ENCODE measurements around the gene NHLH2.

Gene NHLH2

GRCh38 chr1:115838431-115839028, 2.4 kb downstream of the NHLH2 start:
- DNase-seq (ENCODE audit: low read depth) = no peak

GRCh38 chr1:115837740-115838421, 3.0 kb downstream of the NHLH2 start:
- DNase-seq (ENCODE audit: low read depth) = no peak

GRCh38 chr1:115837341-115837739, 3.6 kb downstream of the NHLH2 start:
- no peak for DNase-seq (ENCODE audit: low read depth)

GRCh38 chr1:115833856-115834255, 7.1 kb downstream of the NHLH2 start:
- DNase-seq (ENCODE audit: low read depth) = no peak

GRCh38 chr1:115832651-115833050, 8.3 kb downstream of the NHLH2 start:
- no peak for DNase-seq (ENCODE audit: low read depth)

- DNase-seq (ENCODE audit: low read depth) = no peak
These were observed 10.0 kb downstream of the NHLH2 start for GRCh38 chr1:115830963-115831362.

GRCh38 chr1:115829947-115830346, 11.0 kb downstream of the NHLH2 start:
- no peak for DNase-seq (ENCODE audit: low read depth)

- no peak for DNase-seq (ENCODE audit: low read depth)
These were observed 11.8 kb downstream of the NHLH2 start for GRCh38 chr1:115829023-115829674.

GRCh38 chr1:115828101-115829022, 12.6 kb downstream of the NHLH2 start:
- no peak for DNase-seq (ENCODE audit: low read depth)

GRCh38 chr1:115827452-115828044, 13.4 kb downstream of the NHLH2 start:
- no peak for DNase-seq (ENCODE audit: low read depth)

- DNase-seq (ENCODE audit: low read depth) = no peak
These were observed 14.3 kb downstream of the NHLH2 start for GRCh38 chr1:115826628-115827027.

- no peak for DNase-seq (ENCODE audit: low read depth)
These were observed 18.8 kb downstream of the NHLH2 start for GRCh38 chr1:115822117-115822516.

GRCh38 chr1:115815694-115816093, 25.2 kb downstream of the NHLH2 start:
- DNase-seq (ENCODE audit: low read depth) = no peak

GRCh38 chr1:115814685-115815398, 26.1 kb downstream of the NHLH2 start:
- no peak for DNase-seq (ENCODE audit: low read depth)

GRCh38 chr1:115813727-115814126, 27.2 kb downstream of the NHLH2 start:
- DNase-seq (ENCODE audit: low read depth) = no peak

GRCh38 chr1:115811140-115811828, 29.6 kb downstream of the NHLH2 start:
- no peak for DNase-seq (ENCODE audit: low read depth)

- no peak for DNase-seq (ENCODE audit: low read depth)
These were observed 30.3 kb downstream of the NHLH2 start for GRCh38 chr1:115810609-115811008.

GRCh38 chr1:115809847-115810246, 31.1 kb downstream of the NHLH2 start:
- no peak for DNase-seq (ENCODE audit: low read depth)

GRCh38 chr1:115809076-115809475, 31.9 kb downstream of the NHLH2 start:
- DNase-seq (ENCODE audit: low read depth) = no peak

- DNase-seq (ENCODE audit: low read depth) = no peak
These were observed 33.2 kb downstream of the NHLH2 start for GRCh38 chr1:115807723-115808122.

- no peak for DNase-seq (ENCODE audit: low read depth)
These were observed 35.3 kb downstream of the NHLH2 start for GRCh38 chr1:115805597-115805996.
